Measurements from ENCODE around the gene CDK14. TPM values are rescaled to one million over a fixed set of nuclear protein-coding genes. Genes with fewer than 3 reads are reported as not detected.

Gene CDK14
- total and polyA plus RNA-seq, 2 donors (not counting 3 experiments of a cell fraction or from before 2014, with no cell fraction given) = 5.5 to 34.2 TPM

DNA sequence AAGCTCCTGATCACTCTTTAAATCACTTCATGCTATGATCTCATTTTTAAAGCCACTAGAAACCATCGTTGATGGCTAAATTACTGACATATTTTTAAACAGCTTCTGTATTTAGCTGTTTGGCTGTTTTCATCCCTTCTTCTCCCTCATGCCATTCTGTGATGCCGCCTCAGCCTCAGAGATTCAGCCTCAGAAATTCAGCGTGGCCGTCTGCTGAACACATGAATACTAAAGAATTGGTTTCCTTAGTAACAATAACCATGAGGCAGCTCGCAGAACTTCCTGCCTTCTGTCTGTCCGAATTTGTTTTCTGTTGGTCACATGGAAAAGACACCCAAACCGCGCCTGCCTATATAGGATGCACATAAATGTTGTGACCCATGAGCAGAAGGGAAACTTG, 637.1 kb downstream of the CDK14 start:
- H3K9me3 ChIP-seq (replicated peaks; ENCODE audit: control insufficient read depth, insufficient read depth, low read length) = no peaks in the 10 kb centered on the region
- POLR2A ChIA-PET = no interaction called here
- intact Hi-C loops (cut with micrococcal nuclease) = no loop called here
- H3K4me2 ChIP-seq (ENCODE audit: insufficient read depth, low read length) = no peak overlapping the region
- dilution Hi-C loops (cut with MboI; ENCODE audit: extremely low pct_ligation_motif_present, low sequenced_read_pairs) = no loop called here
- DNase-seq (ENCODE audit: low read depth, low spot score) (no peak), FAIRE-seq (no peak)
- H3K4me1 ChIP-seq (ENCODE audit: control insufficient read depth, extremely low read depth, insufficient read depth, low read length) = peaks cover 10% of the 10 kb centered on the region
- peaks cover 2% of the 10 kb centered on the region for H3K9me1 ChIP-seq (replicated peaks; ENCODE audit: control insufficient read depth, extremely low read depth, insufficient read depth, low read length)
- H2AFZ ChIP-seq (ENCODE audit: low read depth, low read length) = no peak overlapping the region
- H3K27me3 ChIP-seq (ENCODE audit: control insufficient read depth in 2 of 2, insufficient read depth in 2 of 2, low read length in 2 of 2) = peaks cover 5% of the 10 kb centered on the region in 2 experiments
- no peaks in the 10 kb centered on the region for H3K79me2 ChIP-seq (ENCODE audit: control insufficient read depth, insufficient read depth, low read length)
- BruUV-seq (replicated peaks) = no TSS peak
- H3K27ac ChIP-seq (ENCODE audit: insufficient read depth, low read depth, low read length) = no peak overlapping the region
- CTCF ChIA-PET = interaction anchor here (1.1 to 1.3 kb wide), 2 partner anchors 13 to 341 kb away, joined by 3 read pairs; no protein-coding TSS in a partner anchor
- no peak overlapping the region for H3K9ac ChIP-seq (replicated peaks; ENCODE audit: extremely low read depth, insufficient read depth, low read length)
- H3K4me3 ChIP-seq (replicated peaks in 1 of 3; ENCODE audit: insufficient read depth in 1 of 3, low read depth in 1 of 3, low read length in 3 of 3) = no peak overlapping the region
- no peaks in the 10 kb centered on the region for H4K20me1 ChIP-seq (replicated peaks; ENCODE audit: control insufficient read depth, extremely low read depth, insufficient read depth, low read length)
- no peak for TF ChIP-seq GATA2 (IDR thresholded peaks at IDR 0.05; ENCODE audit: insufficient read depth, insufficient read length, low read depth, low read length)
- no peak for TF ChIP-seq POLR2A (IDR thresholded peaks at IDR 0.05; ENCODE audit: low read depth, low read length)
- H3K36me3 ChIP-seq (ENCODE audit: control insufficient read depth in 2 of 2, extremely low read depth in 1 of 2, insufficient read depth in 2 of 2, low read length in 2 of 2) = no peaks in the 10 kb centered on the region

DNA sequence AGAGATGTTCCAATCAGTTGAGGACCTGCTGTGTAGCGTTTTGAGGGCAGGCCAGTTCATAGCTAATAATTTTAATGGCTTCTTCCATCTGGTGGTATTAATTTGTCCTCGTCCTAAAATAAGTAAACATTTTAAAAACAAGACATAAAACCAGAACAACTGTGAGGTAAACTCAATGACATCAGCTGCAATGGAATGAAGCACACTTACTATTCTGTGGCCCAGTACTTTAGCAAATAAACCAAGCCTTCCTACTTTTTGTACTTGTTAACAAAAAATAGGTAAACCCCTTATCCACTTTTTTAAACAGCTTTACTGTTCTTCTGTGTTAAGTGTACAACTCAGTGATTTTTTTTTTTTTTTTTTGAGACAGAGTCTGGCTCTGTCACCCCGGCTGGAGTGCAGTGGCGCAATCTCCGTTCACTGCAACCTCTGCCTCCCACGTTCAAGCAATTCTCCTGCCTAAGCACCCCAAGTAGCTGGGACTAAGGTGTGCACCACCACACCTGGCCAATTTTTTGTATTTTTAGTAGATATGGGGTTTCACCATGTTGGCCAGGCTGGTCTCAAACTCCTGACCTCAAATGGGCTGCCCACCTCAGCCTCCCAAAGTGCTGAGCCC, 639.2 kb downstream of the CDK14 start:
- intact Hi-C loops (cut with micrococcal nuclease) (no loop called here), dilution Hi-C loops (cut with MboI; ENCODE audit: extremely low pct_ligation_motif_present, low sequenced_read_pairs) (no loop called here)
- peaks cover 5% of the 10 kb centered on the region in 2 experiments for H3K27me3 ChIP-seq (ENCODE audit: control insufficient read depth in 2 of 2, insufficient read depth in 2 of 2, low read length in 2 of 2)
- H3K9ac ChIP-seq (replicated peaks; ENCODE audit: extremely low read depth, insufficient read depth, low read length) = no peak overlapping the region
- no peaks in the 10 kb centered on the region for H4K20me1 ChIP-seq (replicated peaks; ENCODE audit: control insufficient read depth, extremely low read depth, insufficient read depth, low read length)
- H3K9me1 ChIP-seq (replicated peaks; ENCODE audit: control insufficient read depth, extremely low read depth, insufficient read depth, low read length) = no peaks in the 10 kb centered on the region
- H3K79me2 ChIP-seq (ENCODE audit: control insufficient read depth, insufficient read depth, low read length) = no peaks in the 10 kb centered on the region
- H3K9me3 ChIP-seq (replicated peaks; ENCODE audit: control insufficient read depth, insufficient read depth, low read length) = no peaks in the 10 kb centered on the region
- POLR2A ChIA-PET = no interaction called here
- H2AFZ ChIP-seq (ENCODE audit: low read depth, low read length) = no peak overlapping the region
- DNase-seq (ENCODE audit: low read depth, low spot score) = no peak
- no peak for TF ChIP-seq MYC (IDR thresholded peaks at IDR 0.05; ENCODE audit: low read depth, low read length)
- no peak for TF ChIP-seq CTCF (IDR thresholded peaks at IDR 0.05; ENCODE audit: extremely low read depth in 1 of 2, insufficient read depth in 1 of 2, low read depth in 1 of 2, low read length in 2 of 2)
- TF ChIP-seq, protein P1, sequence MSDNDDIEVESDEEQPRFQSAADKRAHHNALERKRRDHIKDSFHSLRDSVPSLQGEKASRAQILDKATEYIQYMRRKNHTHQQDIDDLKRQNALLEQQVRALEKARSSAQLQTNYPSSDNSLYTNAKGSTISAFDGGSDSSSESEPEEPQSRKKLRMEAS (IDR thresholded peaks at IDR 0.05; ENCODE audit: insufficient read depth, insufficient read length) = no peak
- no peak for TF ChIP-seq POLR2A (IDR thresholded peaks at IDR 0.05; ENCODE audit: low read depth, low read length)
- TF ChIP-seq EZH2 (IDR thresholded peaks at IDR 0.05; ENCODE audit: borderline replicate concordance, low read depth, low read length, severe bottlenecking) = no peak
- no peak for TF ChIP-seq JUN (IDR thresholded peaks at IDR 0.05; ENCODE audit: borderline replicate concordance, insufficient read depth, insufficient read length, low read depth)
- TF ChIP-seq FOS (IDR thresholded peaks at IDR 0.05; ENCODE audit: borderline replicate concordance, insufficient read depth, low read length) = no peak
- no peak for TF ChIP-seq POLR2AphosphoS5 (IDR thresholded peaks at IDR 0.05; ENCODE audit: insufficient read depth, low read depth, low read length)
- no peak for TF ChIP-seq GATA2 (IDR thresholded peaks at IDR 0.05; ENCODE audit: insufficient read depth, insufficient read length, low read depth, low read length)
- no TSS peak for BruUV-seq (replicated peaks)
- H3K4me3 ChIP-seq (replicated peaks in 1 of 3; ENCODE audit: insufficient read depth in 1 of 3, low read depth in 1 of 3, low read length in 3 of 3) = no peak overlapping the region
- no peaks in the 10 kb centered on the region for H3K36me3 ChIP-seq (ENCODE audit: control insufficient read depth in 2 of 2, extremely low read depth in 1 of 2, insufficient read depth in 2 of 2, low read length in 2 of 2)
- no peak overlapping the region for H3K27ac ChIP-seq (ENCODE audit: insufficient read depth, low read depth, low read length)
- H3K4me2 ChIP-seq (ENCODE audit: insufficient read depth, low read length) = no peak overlapping the region
- CTCF ChIA-PET = no interaction called here
- peaks cover 12% of the 10 kb centered on the region for H3K4me1 ChIP-seq (ENCODE audit: control insufficient read depth, extremely low read depth, insufficient read depth, low read length)
- no peak for FAIRE-seq
